IMR-90 (cell line): ENCODE results near the gene DYRK1B. TPM values are rescaled to one million over a fixed set of nuclear protein-coding genes. Genes with fewer than 3 reads are reported as not detected.
A peak's percentile ranks its signal among the peaks of the same experiment; 100 is the strongest.

Source experiments
- ATAC-seq: fragments of 200-7000 bp; cut with Tn5 transposase; 2 replicates; pipeline ENCODE4 v1.9.1; 2020; ENCODE audit warnings: low read depth, mild to moderate bottlenecking, moderate library complexity
- BruUV-seq: library from RNA; stranded (reverse); fragments of 400-500 nt; replicated peaks from 2 replicates; lab custom pipeline; 2021; lab: Mats Ljungman, UMichigan
- CTCF ChIA-PET: fragments of 300-600 bp; formaldehyde crosslinking; extraction: SDS; loops from one replicate; lab custom pipeline; 2021; ENCODE audit warnings: antibody characterized with exemption; lab: Yijun Ruan, JAX
- POLR2A ChIA-PET: fragments of 300-600 bp; sonication (Branson Sonifier 250); formaldehyde crosslinking; loops from one replicate; lab custom pipeline; 2022; ENCODE audit warnings: antibody characterized with exemption; ENCODE audit not compliant: unreplicated experiment; lab: Charles Lee
- DNase-seq: peaks from one replicate; pipeline ENCODE4 v3.0.0; 2013
- H2AFZ ChIP-seq: replicated peaks from 2 replicates; pipeline ENCODE3; 2013; ENCODE audit warnings: low read length, mild to moderate bottlenecking; ENCODE audit not compliant: poor library complexity
- H2AK5ac ChIP-seq: 2 replicates; pipeline ENCODE4 v1.6.1; 2013; ENCODE audit warnings: low read depth, low read length, inconsistent platforms
- H2AK9ac ChIP-seq: replicated peaks from 2 replicates; pipeline ENCODE3; 2013; ENCODE audit warnings: mild to moderate bottlenecking, low read depth, low read length, moderate library complexity; ENCODE audit not compliant: poor library complexity
- H2BK120ac ChIP-seq: 2 replicates; pipeline ENCODE4 v1.6.1; 2013; ENCODE audit warnings: low read depth, low read length, inconsistent platforms
- H2BK15ac ChIP-seq: 3 replicates; pipeline ENCODE4 v1.6.1; 2013; ENCODE audit warnings: low read depth, low read length, inconsistent platforms
- H2BK20ac ChIP-seq: 2 replicates; pipeline ENCODE4 v1.6.1; 2013; ENCODE audit warnings: low read depth, mild to moderate bottlenecking, inconsistent platforms, low read length, moderate library complexity
- H2BK5ac ChIP-seq: 2 replicates; pipeline ENCODE4 v1.6.1; 2013; ENCODE audit warnings: mild to moderate bottlenecking, low read depth, low read length, inconsistent platforms; ENCODE audit not compliant: poor library complexity, severe bottlenecking
- H3K14ac ChIP-seq: replicated peaks from 2 replicates; pipeline ENCODE4 v1.6.1; 2013; ENCODE audit warnings: low read depth, low read length, inconsistent platforms
- H3K18ac ChIP-seq: 2 replicates; pipeline ENCODE4 v1.6.1; 2013; ENCODE audit warnings: low read depth, low read length, control low read depth
- H3K23ac ChIP-seq: 2 replicates; pipeline ENCODE4 v1.6.1; 2013; ENCODE audit warnings: low read depth, low read length, inconsistent platforms
- H3K27ac ChIP-seq: 2 replicates; pipeline ENCODE4 v1.5.1; 2013; ENCODE audit warnings: mild to moderate bottlenecking, control low read depth, low read length; ENCODE audit not compliant: insufficient read depth
- H3K27me3 ChIP-seq: 2 replicates; pipeline ENCODE4 v1.6.1; 2013; ENCODE audit warnings: low read length; ENCODE audit not compliant: control insufficient read depth, insufficient read depth
- H3K36me3 ChIP-seq: 2 replicates; pipeline ENCODE4 v1.6.1; 2013; ENCODE audit warnings: low read length, mixed read lengths; ENCODE audit not compliant: control insufficient read depth, insufficient read depth
- H3K4ac ChIP-seq: 2 replicates; pipeline ENCODE4 v1.6.1; 2013; ENCODE audit warnings: low read depth, low read length, inconsistent platforms
- H3K4me1 ChIP-seq: 2 replicates; pipeline ENCODE4 v1.6.1; 2013; ENCODE audit warnings: low read length, mixed read lengths; ENCODE audit not compliant: control insufficient read depth, insufficient read depth
- H3K4me2 ChIP-seq: 2 replicates; pipeline ENCODE4 v1.6.1; 2013; ENCODE audit warnings: low read depth, mild to moderate bottlenecking, control low read depth, low read length, moderate library complexity
- H3K4me3 ChIP-seq: 2 replicates; pipeline ENCODE4 v1.5.1; 2013; ENCODE audit warnings: low read depth, mild to moderate bottlenecking, control low read depth, low read length, moderate library complexity; ENCODE audit not compliant: insufficient read depth
- H3K56ac ChIP-seq: 2 replicates; pipeline ENCODE4 v1.6.1; 2013; ENCODE audit warnings: low read length, inconsistent platforms; ENCODE audit not compliant: insufficient read depth; ENCODE audit errors: extremely low read depth
- H3K79me1 ChIP-seq, 2 experiments: 2 replicates each; pipeline ENCODE4 v1.6.1; 2013; ENCODE audit warnings: low read length in 2 of 2, inconsistent platforms in 1 of 2, low read depth in 1 of 2
- H3K9ac ChIP-seq: 2 replicates; pipeline ENCODE4 v1.6.1; 2013; ENCODE audit warnings: low read depth, low read length, control low read depth
- H3K9me1 ChIP-seq: 2 replicates; pipeline ENCODE4 v1.6.1; 2013; ENCODE audit warnings: low read length, inconsistent platforms; ENCODE audit not compliant: insufficient read depth
- H3K9me3 ChIP-seq: 2 replicates; pipeline ENCODE4 v1.6.1; 2013; ENCODE audit warnings: low read length; ENCODE audit not compliant: control insufficient read depth, insufficient read depth
- H4K20me1 ChIP-seq: 2 replicates; pipeline ENCODE4 v1.6.1; 2013; ENCODE audit warnings: low read length, inconsistent platforms; ENCODE audit not compliant: insufficient read depth
- H4K5ac ChIP-seq: 2 replicates; pipeline ENCODE4 v1.6.1; 2013; ENCODE audit warnings: mild to moderate bottlenecking, low read depth, low read length, control low read depth
- H4K8ac ChIP-seq, 2 experiments: 2 replicates each; pipeline ENCODE4 v1.6.1; 2013; ENCODE audit warnings: low read depth in 2 of 2, low read length in 2 of 2, control low read depth in 1 of 2, inconsistent platforms in 1 of 2
- H4K91ac ChIP-seq: 2 replicates; pipeline ENCODE4 v1.6.1; 2013; ENCODE audit warnings: low read depth, low read length, inconsistent platforms; ENCODE audit not compliant: insufficient read depth
- CEBPB ChIP-seq: IDR thresholded peaks from 2 replicates; pipeline ENCODE4 v1.6.1; 2012; ENCODE audit warnings: low read depth, low read length, improper control_type of control experiment
- WGBS, 2 experiments: methylation state at CpG; one replicate each; pipeline versions ENCODE4 v1.1.5 to v1.1.7; 2013; ENCODE audit warnings: missing lambda C conversion rate in 2 of 2; ENCODE audit not compliant: insufficient read length in 1 of 2; ENCODE audit errors: extremely low coverage in 2 of 2; 5-methylcytosine and 5-hydroxymethylcytosine counted together
- dilution Hi-C: fragments of 300-500 bp; cut with HindIII; formaldehyde crosslinking; loops from one replicate; pipeline ENCODE4 v1.14.3; 2018; ENCODE audit warnings: low sequenced_read_pairs; ENCODE audit not compliant: unreplicated experiment
- in situ Hi-C: fragments of 300-500 bp; cut with MboI; formaldehyde crosslinking; loops from 3 replicates; pipeline ENCODE4 v1.14.3; 2019; ENCODE audit warnings: low sequenced_read_pairs, inconsistent platforms, mixed read lengths
- intact Hi-C: fragments of 100-400 bp; cut with micrococcal nuclease; formaldehyde crosslinking; loops from 2 replicates; pipeline ENCODE4 v1.10.0; 2022
- polyA plus RNA-seq, 3 experiments: library from polyadenylated mRNA; depleted of rRNA; stranded (reverse); fragments of >200 nt; gene quantifications; 2 replicates each; pipeline ENCODE4 v1.2.3, GENCODE V29; 2012; ENCODE audit warnings: low replicate concordance in 1 of 3
- total RNA-seq: library from RNA; depleted of rRNA; stranded (reverse); fragments of >200 nt; gene quantifications from 2 replicates; pipeline ENCODE4 v1.2.3, GENCODE V29; 2012
- TF ChIP-seq, protein P1 (sequence below): conservative IDR thresholded peaks from 2 replicates; pipeline ENCODE4 v1.5.1; 2012; ENCODE audit warnings: mild to moderate bottlenecking, low read depth, low read length, improper control_type of control experiment

Gene DYRK1B
- total and polyA plus RNA-seq, 2 of the 4 experiments (the other 2 are of a cell fraction) = 2.7 to 11.4 TPM

DNA sequence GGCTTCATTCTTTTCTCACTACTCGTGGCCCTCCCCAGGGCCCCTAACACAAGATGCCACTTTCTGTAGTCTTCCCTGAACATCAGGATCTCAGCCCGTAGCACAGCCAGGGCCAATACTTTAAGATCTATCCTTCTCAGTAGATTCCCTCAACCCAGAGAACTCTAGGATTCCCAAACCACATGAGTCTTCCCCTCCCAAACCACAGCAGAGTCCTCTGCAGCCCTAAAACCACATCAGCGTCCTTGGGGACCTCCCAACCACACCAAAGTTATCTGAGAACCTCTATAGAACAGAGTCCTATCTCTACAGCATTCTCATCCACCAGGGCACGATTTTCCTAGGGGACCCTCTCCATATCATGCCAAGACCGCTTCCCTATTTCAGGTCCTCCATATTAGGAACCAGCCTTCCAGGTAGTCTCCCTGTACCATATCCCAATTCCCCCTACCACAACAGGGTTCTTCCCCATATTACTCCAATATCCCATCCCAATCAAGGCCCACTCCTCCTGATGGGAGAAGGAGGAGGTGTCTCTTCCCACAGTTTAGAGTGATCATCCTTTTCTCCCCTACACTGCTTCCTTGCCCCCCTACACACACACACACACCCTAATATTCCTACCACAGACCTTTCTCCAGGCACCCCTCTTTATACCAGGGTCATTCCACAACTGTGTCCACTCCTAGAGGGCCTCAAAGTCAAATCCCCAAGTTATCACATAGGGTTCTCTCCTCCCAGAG lies 1.4 kb downstream of the DYRK1B start:
- H2BK20ac ChIP-seq = no peak overlapping the region
- H2BK120ac ChIP-seq = no peak overlapping the region
- CTCF ChIA-PET = interaction anchor here (0.5 kb wide), 1 partner anchor 391 kb away, joined by 3 read pairs; no protein-coding TSS in a partner anchor
- H3K36me3 ChIP-seq = peaks cover 47% of the 10 kb centered on the region
- H3K23ac ChIP-seq = peak overlapping the region; percentile 41; the same call in 1 of the 2 replicates
- H4K8ac ChIP-seq = peak overlapping the region in 1 of 2 experiments; percentile 41; a peak in 2 of 4 replicates
- 87% methylated on average over 3 of the region's 5 CpGs; no CpG with 5 or more reads in 1 of the 2 experiments for WGBS, 2 experiments
- dilution Hi-C loops = no loop called here
- H3K4me2 ChIP-seq = peak overlapping the region; percentile 78
- H3K56ac ChIP-seq = no peak overlapping the region
- peak overlapping the region; percentile 86 for H3K9ac ChIP-seq
- H3K4me3 ChIP-seq = peak overlapping the region; percentile 78
- in situ Hi-C loops = loop anchor here (25.0 kb wide), 1 partner anchor 395 kb away; the partner anchor contains the start of genes RPS16 and SUPT5H
- no peak overlapping the region for H3K18ac ChIP-seq
- H3K14ac ChIP-seq = 0 out of 2 replicates have a peak overlapping the region, but pooled peaks have one; percentile 45
- H3K4me1 ChIP-seq = peaks cover 10% of the 10 kb centered on the region
- peak overlapping the region; percentile 28; the same call in 1 of the 2 replicates for H3K27ac ChIP-seq
- H3K79me1 ChIP-seq = peaks cover 12 to 36% of the 10 kb centered on the region in 2 experiments
- H2BK5ac ChIP-seq = peak overlapping the region; percentile 34
- 0 out of 2 replicates have a peak overlapping the region, but pooled peaks have one; percentile 21 for H2AK5ac ChIP-seq
- H3K27me3 ChIP-seq = no peaks in the 10 kb centered on the region
- peak overlapping the region; percentile 97 for H2AK9ac ChIP-seq
- no peak overlapping the region for H4K91ac ChIP-seq
- TF ChIP-seq CEBPB = no peak
- TF ChIP-seq, protein P1, sequence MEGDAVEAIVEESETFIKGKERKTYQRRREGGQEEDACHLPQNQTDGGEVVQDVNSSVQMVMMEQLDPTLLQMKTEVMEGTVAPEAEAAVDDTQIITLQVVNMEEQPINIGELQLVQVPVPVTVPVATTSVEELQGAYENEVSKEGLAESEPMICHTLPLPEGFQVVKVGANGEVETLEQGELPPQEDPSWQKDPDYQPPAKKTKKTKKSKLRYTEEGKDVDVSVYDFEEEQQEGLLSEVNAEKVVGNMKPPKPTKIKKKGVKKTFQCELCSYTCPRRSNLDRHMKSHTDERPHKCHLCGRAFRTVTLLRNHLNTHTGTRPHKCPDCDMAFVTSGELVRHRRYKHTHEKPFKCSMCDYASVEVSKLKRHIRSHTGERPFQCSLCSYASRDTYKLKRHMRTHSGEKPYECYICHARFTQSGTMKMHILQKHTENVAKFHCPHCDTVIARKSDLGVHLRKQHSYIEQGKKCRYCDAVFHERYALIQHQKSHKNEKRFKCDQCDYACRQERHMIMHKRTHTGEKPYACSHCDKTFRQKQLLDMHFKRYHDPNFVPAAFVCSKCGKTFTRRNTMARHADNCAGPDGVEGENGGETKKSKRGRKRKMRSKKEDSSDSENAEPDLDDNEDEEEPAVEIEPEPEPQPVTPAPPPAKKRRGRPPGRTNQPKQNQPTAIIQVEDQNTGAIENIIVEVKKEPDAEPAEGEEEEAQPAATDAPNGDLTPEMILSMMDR = no peak
- POLR2A ChIA-PET = no interaction called here
- ATAC-seq = no peak
- H3K9me1 ChIP-seq = peaks cover 22% of the 10 kb centered on the region
- H3K9me3 ChIP-seq = no peaks in the 10 kb centered on the region
- no peak for DNase-seq
- no peak overlapping the region for H2AFZ ChIP-seq
- H4K20me1 ChIP-seq = no peaks in the 10 kb centered on the region; the same call in 1 of the 2 replicates
- peak overlapping the region; percentile 70; the same call in 1 of the 2 replicates for H4K5ac ChIP-seq
- H2BK15ac ChIP-seq = no peak overlapping the region
- no TSS peak for BruUV-seq
- peak overlapping the region; percentile 40; the same call in 1 of the 2 replicates for H3K4ac ChIP-seq
- intact Hi-C loops = no loop called here
